PC-9 (cell line): Measurements from ENCODE around the gene SPI1.

Experiments
- CTCF ChIP-seq: fragments of 200-600 bp; sonication (generic); conservative IDR thresholded peaks from 2 replicates; pipeline ENCODE4 v1.6.1; 2017; ENCODE audit warnings: mixed run types, antibody characterized with exemption, mild to moderate bottlenecking, moderate library complexity
- EZH2 ChIP-seq: fragments of 200-600 bp; sonication (generic); IDR thresholded peaks from 2 replicates; pipeline ENCODE4 v1.8.0; 2017; ENCODE audit warnings: antibody characterized with exemption, low read depth

- no peak for TF ChIP-seq CTCF
- TF ChIP-seq EZH2 = no peak
These were observed 61.1 kb downstream of the SPI1 start for GRCh38 chr11:47317064-47317828.
